ENCODE results near the gene USP31.

- no peak for TF ChIP-seq ZNF70 (CRISPR knock-in tag; IDR thresholded peaks at IDR 0.05)
- TF ChIP-seq OSR1 (CRISPR knock-in tag; IDR thresholded peaks at IDR 0.05): no peak
Measured at GRCh38 chr16:23182679-23183542, 33.7 kb upstream of the USP31 start, which contains the start of gene SCNN1G.

All from SK-N-SH treated with all-trans-retinoic acid at 6 μM for 48 hours (cell line).